ENCODE data around the gene SOWAHA.

DNA sequence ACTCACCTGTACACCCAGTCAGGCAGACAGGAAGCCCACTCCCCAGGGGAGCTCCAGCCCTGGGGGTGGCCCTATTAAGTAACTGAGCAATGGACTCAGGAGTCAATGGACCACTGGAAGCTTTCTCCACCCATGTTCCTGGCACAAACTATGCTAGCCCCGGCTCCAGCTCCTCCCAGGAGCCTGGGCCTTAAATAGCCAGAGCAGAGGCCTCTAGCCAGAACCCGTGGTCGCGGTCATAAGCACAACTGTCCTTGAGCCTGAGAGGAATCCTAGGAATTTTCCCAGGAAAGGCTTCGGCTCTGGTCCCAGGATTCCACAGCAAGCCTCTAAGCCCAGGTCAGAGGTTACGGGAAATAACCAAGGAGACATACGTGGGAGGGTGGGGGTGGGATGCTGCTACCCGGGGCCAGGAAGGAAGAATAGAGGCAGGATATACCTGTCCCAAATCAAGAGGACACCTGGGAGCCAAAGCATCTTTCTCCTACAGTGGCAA is 41.6 kb upstream of the SOWAHA start:
- TF ChIP-seq, protein P1, sequence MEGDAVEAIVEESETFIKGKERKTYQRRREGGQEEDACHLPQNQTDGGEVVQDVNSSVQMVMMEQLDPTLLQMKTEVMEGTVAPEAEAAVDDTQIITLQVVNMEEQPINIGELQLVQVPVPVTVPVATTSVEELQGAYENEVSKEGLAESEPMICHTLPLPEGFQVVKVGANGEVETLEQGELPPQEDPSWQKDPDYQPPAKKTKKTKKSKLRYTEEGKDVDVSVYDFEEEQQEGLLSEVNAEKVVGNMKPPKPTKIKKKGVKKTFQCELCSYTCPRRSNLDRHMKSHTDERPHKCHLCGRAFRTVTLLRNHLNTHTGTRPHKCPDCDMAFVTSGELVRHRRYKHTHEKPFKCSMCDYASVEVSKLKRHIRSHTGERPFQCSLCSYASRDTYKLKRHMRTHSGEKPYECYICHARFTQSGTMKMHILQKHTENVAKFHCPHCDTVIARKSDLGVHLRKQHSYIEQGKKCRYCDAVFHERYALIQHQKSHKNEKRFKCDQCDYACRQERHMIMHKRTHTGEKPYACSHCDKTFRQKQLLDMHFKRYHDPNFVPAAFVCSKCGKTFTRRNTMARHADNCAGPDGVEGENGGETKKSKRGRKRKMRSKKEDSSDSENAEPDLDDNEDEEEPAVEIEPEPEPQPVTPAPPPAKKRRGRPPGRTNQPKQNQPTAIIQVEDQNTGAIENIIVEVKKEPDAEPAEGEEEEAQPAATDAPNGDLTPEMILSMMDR (IDR thresholded peaks at IDR 0.05), result no peak
- TF ChIP-seq ZFX (IDR thresholded peaks at IDR 0.05; ENCODE audit: borderline replicate concordance), result no peak
